HUDEP-2 (cell line): ENCODE measurements around the gene PLCB4.
"Not testable (repeated sequence)": the region's sequence is repeated elsewhere in the genome, so short reads cannot be mapped to it uniquely, and the experiment has no call there.

Experiments used
- DNase-seq, 76 experiments: peaks; one replicate each; lab custom pipeline; 2025; ENCODE audit not compliant: unreplicated experiment in 76 of 76; lab: John Stamatoyannopoulos, UW

PLCB4 gene

GRCh38 chr20:9348747-9349146, 279.9 kb downstream of the PLCB4 start:
- DNase-seq, result no peak

GRCh38 chr20:9349249-9349648, 280.4 kb downstream of the PLCB4 start:
- no peak for DNase-seq

- DNase-seq, result no peak
These were observed 283.9 kb downstream of the PLCB4 start for GRCh38 chr20:9352739-9353138.

- no peak for DNase-seq
These were observed 284.5 kb downstream of the PLCB4 start for GRCh38 chr20:9353180-9353915.

- DNase-seq, result no peak
These were observed 285.0 kb downstream of the PLCB4 start for GRCh38 chr20:9353916-9354276.

GRCh38 chr20:9354579-9354978, 285.7 kb downstream of the PLCB4 start:
- no peak for DNase-seq

- no peak for DNase-seq
These were observed 289.1 kb downstream of the PLCB4 start for GRCh38 chr20:9358001-9358400.

GRCh38 chr20:9359561-9360308, 290.8 kb downstream of the PLCB4 start:
- DNase-seq, result peak in 7 of 76 experiments; percentile 1 to 14 (median 1)

- no peak for DNase-seq
These were observed 291.5 kb downstream of the PLCB4 start for GRCh38 chr20:9360431-9360830.

- DNase-seq, result no peak
These were observed 294.8 kb downstream of the PLCB4 start for GRCh38 chr20:9363673-9364072.

GRCh38 chr20:9367328-9367727, 298.4 kb downstream of the PLCB4 start:
- no peak for DNase-seq

GRCh38 chr20:9367746-9368145, 298.9 kb downstream of the PLCB4 start:
- DNase-seq, result no peak

GRCh38 chr20:9368893-9369292, 300.0 kb downstream of the PLCB4 start:
- no peak for DNase-seq

GRCh38 chr20:9369557-9369956, 300.7 kb downstream of the PLCB4 start:
- no peak for DNase-seq

GRCh38 chr20:9374072-9374471, 305.2 kb downstream of the PLCB4 start:
- DNase-seq, result no peak

GRCh38 chr20:9374480-9374879, 305.6 kb downstream of the PLCB4 start:
- DNase-seq, result no peak

- no peak for DNase-seq
These were observed 306.4 kb downstream of the PLCB4 start for GRCh38 chr20:9375221-9375681.

- DNase-seq, result no peak
These were observed 308.1 kb downstream of the PLCB4 start for GRCh38 chr20:9377007-9377406.

- not testable (repeated sequence) for DNase-seq
These were observed 316.7 kb downstream of the PLCB4 start for GRCh38 chr20:9385345-9386310.

- DNase-seq, result no peak
These were observed 319.4 kb downstream of the PLCB4 start for GRCh38 chr20:9388160-9388812.

- no peak for DNase-seq
These were observed 319.9 kb downstream of the PLCB4 start for GRCh38 chr20:9388813-9389161.
